ENCODE results near the gene SEZ6L. TPM values are rescaled to one million over a fixed set of nuclear protein-coding genes. Genes with fewer than 3 reads are reported as not detected.

The SEZ6L gene
- total and polyA plus RNA-seq, 10 of the 15 experiments (the other 5 are each of a cell fraction or from before 2014, with no cell fraction given), result not detected

GRCh38 chr22:26430600-26430999 lies 261.3 kb downstream of the SEZ6L start:
- Histone ChIP-seq H3K4me3 (peak overlapping the region; percentile 92), H3K4me2 (ENCODE audit: control insufficient read depth, insufficient read depth) (peak overlapping the region; percentile 97), H3K79me2 (ENCODE audit: control insufficient read depth, insufficient read depth, low read length) (peaks cover 29% of the 10 kb centered on the region), H3K27ac (ENCODE audit: control insufficient read depth, insufficient read depth) (peak overlapping the region; percentile 41), H2AFZ (ENCODE audit: control insufficient read depth, low read depth, low read length) (peak overlapping the region; percentile 21; the same call in 1 of the 2 replicates), H3K9me3 (replicated peaks; ENCODE audit: control insufficient read depth, insufficient read depth, low read length) (no peaks in the 10 kb centered on the region), H3K36me3 (ENCODE audit: control insufficient read depth in 2 of 2, insufficient read depth in 2 of 2, low read length in 1 of 2) (peaks cover 0 to 8% of the 10 kb centered on the region in 2 experiments; a peak in 2 of 4 replicates), H3K27me3 (replicated peaks in 1 of 2; ENCODE audit: control insufficient read depth in 2 of 2, insufficient read depth in 2 of 2, low read length in 1 of 2) (no peaks in the 10 kb centered on the region), H4K20me1 (ENCODE audit: control insufficient read depth, insufficient read depth) (no peaks in the 10 kb centered on the region), H3K9ac (ENCODE audit: control insufficient read depth, insufficient read depth, low read length) (peak overlapping the region; percentile 74), H3K4me1 (ENCODE audit: control insufficient read depth, insufficient read depth, low read length) (peaks cover 36% of the 10 kb centered on the region)
- ATAC-seq (peak; percentile 6; the same call in 1 of the 3 replicates), FAIRE-seq (no peak), DNase-seq (ENCODE audit: low read depth, low spot score) (no peak)
- POLR2A ChIA-PET, result interaction anchor here (0.6 to 2.5 kb wide), 8 partner anchors 10 to 243 kb away, joined by 3 to 18 read pairs (median 6); partner anchors contain the start of genes HPS4 and SRRD
- intact Hi-C loops (cut with micrococcal nuclease; ENCODE audit: unreplicated experiment), result loop anchor here (5.0 kb wide), 1 partner anchor 52 kb away; the partner anchor contains the start of genes HPS4 and SRRD
- SMC1A ChIA-PET (ENCODE audit: uncharacterized antibody, unreplicated experiment), result interaction anchor here (0.7 to 2.6 kb wide), 16 partner anchors 11 to 243 kb away, joined by 3 to 16 read pairs (median 4); no protein-coding TSS in a partner anchor
- CTCF ChIA-PET, result interaction anchor here (0.5 to 3.2 kb wide), 13 partner anchors 12 to 243 kb away, joined by 3 to 26 read pairs (median 5); partner anchors contain the start of gene SRRD
- WGBS (ENCODE audit: insufficient coverage, insufficient replicate concordance, low lambda C conversion rate, missing lambda C conversion rate), result 0% methylated on average over 2 of the region's 2 CpGs
- BruUV-seq (replicated peaks), result no TSS peak
- in situ Hi-C loops (cut with MboI), result no loop called here
- RAD21 ChIA-PET (ENCODE audit: unreplicated experiment), result interaction anchor here (1.1 to 2.2 kb wide), 9 partner anchors 12 to 242 kb away, joined by 3 to 10 read pairs (median 5); no protein-coding TSS in a partner anchor
- TF ChIP-seq BCLAF1 (IDR thresholded peaks at IDR 0.05), result no peak
- TF ChIP-seq RUNX3 (IDR thresholded peaks at IDR 0.05; ENCODE audit: low read length), result no peak
- TF ChIP-seq PBX3 (IDR thresholded peaks at IDR 0.05; ENCODE audit: insufficient replicate concordance, low read depth, low read length), result peak; percentile 23
- TF ChIP-seq GATAD2B (conservative IDR thresholded peaks at IDR 0.05; ENCODE audit: low read depth), result no peak
- no peak for TF ChIP-seq RELB (IDR thresholded peaks at IDR 0.05; ENCODE audit: low read depth)
- no peak for TF ChIP-seq IRF3 (IDR thresholded peaks at IDR 0.05)
- no peak for TF ChIP-seq ELK1 (IDR thresholded peaks at IDR 0.05; ENCODE audit: low read depth, low read length)
- no peak for TF ChIP-seq ZNF384 (IDR thresholded peaks at IDR 0.05; ENCODE audit: borderline replicate concordance, low read depth, low read length)
- TF ChIP-seq EP300 (IDR thresholded peaks at IDR 0.05; ENCODE audit: borderline replicate concordance in 1 of 2, control insufficient read depth in 1 of 2, low read depth in 2 of 2, low read length in 2 of 2), result no peak
- TF ChIP-seq BHLHE40 (IDR thresholded peaks at IDR 0.05; ENCODE audit: borderline replicate concordance in 1 of 2, low read depth in 2 of 2, low read length in 1 of 2), result no peak
- no peak for TF ChIP-seq RB1 (IDR thresholded peaks at IDR 0.05; ENCODE audit: borderline replicate concordance)
- TF ChIP-seq CBX3 (IDR thresholded peaks at IDR 0.05; ENCODE audit: borderline replicate concordance, low read depth), result no peak
- no peak for TF ChIP-seq MEF2A (IDR thresholded peaks at IDR 0.05; ENCODE audit: insufficient read depth, low read depth, low read length)
- no peak for TF ChIP-seq BMI1 (IDR thresholded peaks at IDR 0.05; ENCODE audit: borderline replicate concordance)
